HG03097 (cell line): ENCODE measurements around the gene INSM1.

Experiments
- ATAC-seq: cut with Tn5 transposase; IDR thresholded peaks from one replicate; pipeline ENCODE4 v1.9.1; 2021; ENCODE audit not compliant: unreplicated experiment, low FRiP score

The INSM1 gene

GRCh38 chr20:20391115-20391514, 23.2 kb downstream of the INSM1 start:
- no peak for ATAC-seq

- no peak for ATAC-seq
Observed at GRCh38 chr20:20391766-20392165, 23.9 kb downstream of the INSM1 start.

GRCh38 chr20:20393207-20394120, 25.6 kb downstream of the INSM1 start:
- ATAC-seq: no peak

GRCh38 chr20:20395087-20395486, 27.2 kb downstream of the INSM1 start:
- no peak for ATAC-seq

GRCh38 chr20:20395903-20396568, 28.1 kb downstream of the INSM1 start:
- no peak for ATAC-seq

- no peak for ATAC-seq
Observed at GRCh38 chr20:20396794-20397193, 28.9 kb downstream of the INSM1 start.

- no peak for ATAC-seq
Observed at GRCh38 chr20:20398123-20398522, 30.2 kb downstream of the INSM1 start.

GRCh38 chr20:20399531-20400500, 31.9 kb downstream of the INSM1 start:
- ATAC-seq: no peak

GRCh38 chr20:20401991-20402390, 34.1 kb downstream of the INSM1 start:
- ATAC-seq: no peak

GRCh38 chr20:20404633-20405032, 36.7 kb downstream of the INSM1 start:
- ATAC-seq: no peak

GRCh38 chr20:20405623-20406022, 37.7 kb downstream of the INSM1 start:
- ATAC-seq: no peak

- ATAC-seq: no peak
Observed at GRCh38 chr20:20406306-20406705, 38.4 kb downstream of the INSM1 start.

GRCh38 chr20:20407891-20408805, 40.2 kb downstream of the INSM1 start:
- ATAC-seq: no peak

GRCh38 chr20:20409331-20409730, 41.4 kb downstream of the INSM1 start:
- no peak for ATAC-seq

- no peak for ATAC-seq
Observed at GRCh38 chr20:20410678-20411077, 42.8 kb downstream of the INSM1 start.

GRCh38 chr20:20411402-20411801, 43.5 kb downstream of the INSM1 start:
- ATAC-seq: no peak

- no peak for ATAC-seq
Observed at GRCh38 chr20:20411836-20412235, 43.9 kb downstream of the INSM1 start.

- no peak for ATAC-seq
Observed at GRCh38 chr20:20412750-20413149, 44.8 kb downstream of the INSM1 start.

GRCh38 chr20:20413810-20414281, 45.9 kb downstream of the INSM1 start:
- ATAC-seq: no peak
